Gastroesophageal sphincter (tissue), 3 donors: Measurements from ENCODE around the gene BCL2.

Experiments
- POLR2A ChIP-seq, 2 donors: fragments of 450-650 bp; IDR thresholded peaks; one replicate each; pipeline ENCODE4 v1.6.1; 2017; ENCODE audit warnings: antibody characterized with exemption in 2 of 2, mild to moderate bottlenecking in 2 of 2, moderate library complexity in 1 of 2
- POLR2AphosphoS5 ChIP-seq: sonication (generic); formaldehyde crosslinking; IDR thresholded peaks from one replicate; pipeline ENCODE4 v1.6.1; 2017; ENCODE audit warnings: antibody characterized with exemption
- TF ChIP-seq, protein P1 (sequence below), 4 experiments: fragments of 200-600 bp in 2 of 4; fragments of 450-650 bp in 2 of 4; sonication (generic) in 1 of 4; IDR thresholded peaks; one replicate each; pipeline ENCODE4 v1.5.1; 2017 to 2019; ENCODE audit warnings: antibody characterized with exemption in 4 of 4, mild to moderate bottlenecking in 2 of 4, moderate library complexity in 2 of 4

DNA sequence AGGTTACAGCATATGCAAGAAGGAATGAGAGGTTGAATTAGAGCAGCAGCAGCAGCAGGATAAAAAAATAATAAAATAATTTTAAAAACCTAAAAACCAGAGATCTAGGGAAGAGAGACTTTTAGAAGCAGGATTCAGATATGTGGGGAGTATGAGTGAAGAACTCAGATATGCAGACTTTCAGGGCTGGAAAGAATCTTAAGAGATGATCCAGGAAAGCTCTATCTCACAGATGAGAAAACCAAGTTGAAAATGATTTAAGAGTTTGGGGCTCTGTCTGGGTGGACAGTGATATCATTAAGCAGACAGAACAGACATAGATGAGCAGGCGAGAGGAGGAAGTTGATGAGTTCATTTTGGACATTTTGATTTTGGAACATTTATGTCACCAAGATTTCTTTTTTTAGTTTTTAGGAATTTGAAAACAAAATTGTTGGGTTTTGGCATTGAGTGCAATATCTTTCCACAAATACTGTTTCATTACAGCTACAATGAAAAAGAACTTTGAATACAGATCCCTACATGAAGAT lies 31.8 kb downstream of the BCL2 start:
- TF ChIP-seq, protein P1, sequence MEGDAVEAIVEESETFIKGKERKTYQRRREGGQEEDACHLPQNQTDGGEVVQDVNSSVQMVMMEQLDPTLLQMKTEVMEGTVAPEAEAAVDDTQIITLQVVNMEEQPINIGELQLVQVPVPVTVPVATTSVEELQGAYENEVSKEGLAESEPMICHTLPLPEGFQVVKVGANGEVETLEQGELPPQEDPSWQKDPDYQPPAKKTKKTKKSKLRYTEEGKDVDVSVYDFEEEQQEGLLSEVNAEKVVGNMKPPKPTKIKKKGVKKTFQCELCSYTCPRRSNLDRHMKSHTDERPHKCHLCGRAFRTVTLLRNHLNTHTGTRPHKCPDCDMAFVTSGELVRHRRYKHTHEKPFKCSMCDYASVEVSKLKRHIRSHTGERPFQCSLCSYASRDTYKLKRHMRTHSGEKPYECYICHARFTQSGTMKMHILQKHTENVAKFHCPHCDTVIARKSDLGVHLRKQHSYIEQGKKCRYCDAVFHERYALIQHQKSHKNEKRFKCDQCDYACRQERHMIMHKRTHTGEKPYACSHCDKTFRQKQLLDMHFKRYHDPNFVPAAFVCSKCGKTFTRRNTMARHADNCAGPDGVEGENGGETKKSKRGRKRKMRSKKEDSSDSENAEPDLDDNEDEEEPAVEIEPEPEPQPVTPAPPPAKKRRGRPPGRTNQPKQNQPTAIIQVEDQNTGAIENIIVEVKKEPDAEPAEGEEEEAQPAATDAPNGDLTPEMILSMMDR (IDR thresholded peaks at IDR 0.05), result no peak
- TF ChIP-seq POLR2AphosphoS5, result no peak
- TF ChIP-seq POLR2A (IDR thresholded peaks at IDR 0.05), result no peak
